ENCODE data around the gene FAM186B. TPM values are rescaled to one million over a fixed set of nuclear protein-coding genes. Genes with fewer than 3 reads are reported as not detected.

Gene FAM186B
- total RNA-seq, 1 experiment from 2014 or later, result 1.3 TPM

GRCh38 chr12:49540229-49541139 lies 65.0 kb downstream of the FAM186B start:
- ChIA-PET CTCF (no interaction called here), POLR2A (ENCODE audit: unreplicated experiment) (interaction anchor here (0.5 kb wide), 1 partner anchor 274 kb away, joined by 25 read pairs; no protein-coding TSS in a partner anchor)
- Histone ChIP-seq H3K9me3 (ENCODE audit: insufficient read depth, low read depth) (no peaks in the 10 kb centered on the region), H3K4me3 (no peak overlapping the region), H4K20me1 (ENCODE audit: insufficient read depth) (no peaks in the 10 kb centered on the region), H3F3A (ENCODE audit: insufficient read depth, low read depth) (peaks cover 19% of the 10 kb centered on the region; the same call in 1 of the 2 replicates), H3K27ac (no peak overlapping the region), H3K36me3 (ENCODE audit: low read depth) (no peaks in the 10 kb centered on the region), H2AFZ (no peak overlapping the region), H3K4me2 (0 out of 2 replicates have a peak overlapping the region, but pooled peaks have one; percentile 7), H3K4me1 (replicated peaks; ENCODE audit: insufficient read depth) (peaks cover 21% of the 10 kb centered on the region), H3K9me2 (ENCODE audit: insufficient read depth) (no peaks in the 10 kb centered on the region), H3K79me2 (ENCODE audit: low read depth) (no peaks in the 10 kb centered on the region), H3K27me3 (ENCODE audit: insufficient read depth, low read depth) (peaks cover 18% of the 10 kb centered on the region)
- intact Hi-C loops (cut with micrococcal nuclease; ENCODE audit: unreplicated experiment), result no loop called here
- TF ChIP-seq, protein P1, sequence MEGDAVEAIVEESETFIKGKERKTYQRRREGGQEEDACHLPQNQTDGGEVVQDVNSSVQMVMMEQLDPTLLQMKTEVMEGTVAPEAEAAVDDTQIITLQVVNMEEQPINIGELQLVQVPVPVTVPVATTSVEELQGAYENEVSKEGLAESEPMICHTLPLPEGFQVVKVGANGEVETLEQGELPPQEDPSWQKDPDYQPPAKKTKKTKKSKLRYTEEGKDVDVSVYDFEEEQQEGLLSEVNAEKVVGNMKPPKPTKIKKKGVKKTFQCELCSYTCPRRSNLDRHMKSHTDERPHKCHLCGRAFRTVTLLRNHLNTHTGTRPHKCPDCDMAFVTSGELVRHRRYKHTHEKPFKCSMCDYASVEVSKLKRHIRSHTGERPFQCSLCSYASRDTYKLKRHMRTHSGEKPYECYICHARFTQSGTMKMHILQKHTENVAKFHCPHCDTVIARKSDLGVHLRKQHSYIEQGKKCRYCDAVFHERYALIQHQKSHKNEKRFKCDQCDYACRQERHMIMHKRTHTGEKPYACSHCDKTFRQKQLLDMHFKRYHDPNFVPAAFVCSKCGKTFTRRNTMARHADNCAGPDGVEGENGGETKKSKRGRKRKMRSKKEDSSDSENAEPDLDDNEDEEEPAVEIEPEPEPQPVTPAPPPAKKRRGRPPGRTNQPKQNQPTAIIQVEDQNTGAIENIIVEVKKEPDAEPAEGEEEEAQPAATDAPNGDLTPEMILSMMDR (conservative IDR thresholded peaks at IDR 0.05), result no peak
- TF ChIP-seq EZH2 (IDR thresholded peaks at IDR 0.05; ENCODE audit: low read depth), result no peak
- peak in 1 of 2 experiments; percentile 64 for DNase-seq
- no TSS peak for BruUV-seq (replicated peaks)

GRCh38 chr12:49539406-49540228 lies 65.8 kb downstream of the FAM186B start:
- POLR2A ChIA-PET (ENCODE audit: unreplicated experiment), result interaction anchor here (0.5 kb wide), 1 partner anchor 274 kb away, joined by 25 read pairs; no protein-coding TSS in a partner anchor

More at GRCh38 chr12:49539406-49540228, 65.8 kb downstream of the FAM186B start:
- Histone ChIP-seq H3K27ac (no peak overlapping the region), H2AFZ (no peak overlapping the region), H3K4me1 (replicated peaks; ENCODE audit: insufficient read depth) (peaks cover 21% of the 10 kb centered on the region), H3K9me3 (ENCODE audit: insufficient read depth, low read depth) (no peaks in the 10 kb centered on the region), H4K20me1 (ENCODE audit: insufficient read depth) (no peaks in the 10 kb centered on the region), H3K27me3 (ENCODE audit: insufficient read depth, low read depth) (peaks cover 18% of the 10 kb centered on the region), H3K79me2 (ENCODE audit: low read depth) (no peaks in the 10 kb centered on the region), H3K36me3 (ENCODE audit: low read depth) (no peaks in the 10 kb centered on the region), H3F3A (ENCODE audit: insufficient read depth, low read depth) (peaks cover 22% of the 10 kb centered on the region; the same call in 1 of the 2 replicates), H3K4me2 (0 out of 2 replicates have a peak overlapping the region, but pooled peaks have one; percentile 7), H3K9me2 (ENCODE audit: insufficient read depth) (no peaks in the 10 kb centered on the region), H3K4me3 (no peak overlapping the region)
- intact Hi-C loops (cut with micrococcal nuclease; ENCODE audit: unreplicated experiment), result no loop called here
- BruUV-seq (replicated peaks), result no TSS peak
- TF ChIP-seq, protein P1 (conservative IDR thresholded peaks at IDR 0.05), result no peak
- no peak for TF ChIP-seq EZH2 (IDR thresholded peaks at IDR 0.05; ENCODE audit: low read depth)
- no peak for DNase-seq
- CTCF ChIA-PET, result no interaction called here

All from PC-9 (cell line).